ENCODE measurements around the gene FOXE1. TPM values are rescaled to one million over a fixed set of nuclear protein-coding genes. Genes with fewer than 3 reads are reported as not detected.
A peak's percentile ranks its signal among the peaks of the same experiment; 100 is the strongest.

FOXE1 gene
- total RNA-seq, 1 donor from 2014 or later, result 1.2 TPM

DNA sequence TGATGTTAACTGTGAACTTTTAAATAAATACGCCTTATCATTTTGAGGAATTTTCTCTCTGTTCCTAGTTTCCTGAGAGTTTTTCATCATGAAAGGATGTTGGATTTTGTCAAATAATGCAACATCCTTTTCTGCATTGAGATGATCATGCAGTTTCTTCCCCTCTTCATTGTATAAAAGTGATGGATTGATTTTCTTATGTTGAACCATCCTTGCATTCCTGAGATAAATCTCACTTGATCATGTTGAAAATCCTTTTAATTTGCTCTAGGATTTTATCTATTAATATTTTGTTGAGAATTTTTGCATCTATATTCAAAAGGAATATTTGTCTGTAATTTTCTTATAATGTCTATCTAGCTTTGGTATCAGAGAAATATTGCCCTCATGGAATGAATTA, 13.3 kb downstream of the FOXE1 start:
- no peak for DNase-seq (ENCODE audit: low spot score)

DNA sequence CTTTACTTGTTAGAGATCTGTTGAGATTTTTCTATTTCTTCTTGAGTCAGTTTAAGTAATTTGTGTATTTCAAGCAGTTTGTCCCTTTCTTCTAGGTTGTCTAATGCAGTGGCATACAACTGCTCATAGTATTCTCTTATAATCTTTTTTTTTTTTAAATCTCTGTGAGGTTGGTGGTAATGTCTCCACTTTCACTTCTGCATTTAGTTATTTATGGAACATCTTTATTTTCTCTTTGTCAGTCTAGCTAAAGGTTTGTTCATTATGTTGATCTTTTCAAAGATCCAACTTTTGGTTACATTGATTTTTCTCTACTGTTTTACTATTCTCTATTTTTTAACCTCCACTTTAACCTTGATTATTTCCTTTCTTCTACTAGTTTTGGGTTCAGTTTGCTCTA, 13.8 kb downstream of the FOXE1 start:
- DNase-seq (ENCODE audit: low spot score), result no peak

DNA sequence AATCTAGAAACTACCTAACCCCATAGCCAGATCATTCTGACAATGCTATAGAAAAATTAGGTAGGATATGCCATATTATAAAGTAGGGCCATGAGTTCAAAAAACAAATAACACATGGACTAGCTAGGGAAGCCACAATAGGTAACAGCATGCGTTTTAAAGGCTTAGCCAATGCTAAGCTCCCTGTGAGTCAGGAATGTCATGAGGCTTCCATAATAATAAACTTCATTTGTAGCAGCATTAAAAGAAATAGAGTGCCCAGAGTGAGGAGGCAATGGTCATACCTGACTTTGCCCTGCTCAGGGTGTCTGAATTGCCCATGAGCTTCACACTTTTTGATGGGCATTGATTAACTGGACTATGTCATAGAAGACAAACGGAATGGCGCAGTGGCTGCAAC, 15.8 kb downstream of the FOXE1 start:
- no peak for DNase-seq (ENCODE audit: low spot score)

DNA sequence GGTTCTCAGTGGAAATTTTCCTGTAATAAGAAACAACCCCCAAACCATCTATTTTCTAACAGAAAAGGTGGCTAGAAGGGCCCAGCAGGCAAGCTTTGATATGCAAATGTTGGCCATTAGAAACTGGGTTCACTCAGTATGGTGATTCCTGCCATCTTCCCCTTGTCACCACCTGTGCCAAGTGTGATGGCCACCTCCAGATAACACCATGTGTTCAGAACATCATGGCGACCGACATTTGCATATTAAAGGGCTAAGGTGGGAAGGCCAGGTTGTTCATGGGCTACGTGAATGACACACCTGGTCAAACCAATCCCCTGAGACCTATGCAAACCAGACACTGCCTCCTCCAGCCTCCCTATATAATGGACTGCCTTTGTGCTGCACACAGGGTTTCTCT, 20.4 kb downstream of the FOXE1 start:
- no peak for DNase-seq (ENCODE audit: low spot score)

GRCh38 chr9:97873882-97874281, 20.9 kb downstream of the FOXE1 start:
- no peak for DNase-seq (ENCODE audit: low spot score)

DNA sequence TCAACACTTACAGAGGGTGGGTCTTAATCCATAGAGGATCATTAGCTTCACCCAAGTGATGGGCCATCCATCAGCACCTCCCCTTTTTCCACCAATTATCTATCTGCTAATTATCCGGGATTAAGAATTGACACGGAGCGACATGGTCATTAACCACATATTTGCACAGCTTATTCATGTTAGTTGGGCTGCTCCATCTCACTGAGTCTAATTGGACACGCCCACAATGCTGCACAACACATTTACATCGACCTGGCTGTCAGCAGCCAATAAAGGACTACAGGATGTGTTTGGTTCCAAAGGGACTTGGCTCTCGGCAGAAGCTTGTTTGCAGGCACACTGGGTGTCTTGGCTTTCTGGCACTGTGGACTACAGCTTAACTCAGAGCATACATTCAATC, 21.6 kb downstream of the FOXE1 start:
- no peak for DNase-seq (ENCODE audit: low spot score)

GRCh38 chr9:97875111-97875510, 22.1 kb downstream of the FOXE1 start:
- DNase-seq (ENCODE audit: low spot score), result no peak

DNA sequence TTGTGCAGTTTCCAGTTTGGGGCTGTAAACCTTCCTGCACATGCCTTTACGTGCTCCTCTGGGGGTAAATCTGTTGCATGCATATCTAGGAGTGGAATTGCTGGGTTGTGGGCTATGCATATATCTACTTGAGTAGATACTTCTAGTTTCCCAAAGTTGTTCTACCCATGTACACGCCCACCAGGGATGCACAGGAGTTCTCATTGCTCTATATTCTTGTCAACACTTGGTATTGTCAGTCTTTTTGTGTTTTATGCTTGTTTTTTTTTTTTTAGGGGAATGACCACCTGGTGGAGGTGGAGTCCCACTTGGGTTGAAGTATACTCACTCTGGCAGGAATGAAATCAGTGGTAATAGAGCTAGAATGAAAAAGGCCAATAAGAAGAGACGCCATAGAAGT, 23.0 kb downstream of the FOXE1 start:
- no peak for DNase-seq (ENCODE audit: low spot score)

DNA sequence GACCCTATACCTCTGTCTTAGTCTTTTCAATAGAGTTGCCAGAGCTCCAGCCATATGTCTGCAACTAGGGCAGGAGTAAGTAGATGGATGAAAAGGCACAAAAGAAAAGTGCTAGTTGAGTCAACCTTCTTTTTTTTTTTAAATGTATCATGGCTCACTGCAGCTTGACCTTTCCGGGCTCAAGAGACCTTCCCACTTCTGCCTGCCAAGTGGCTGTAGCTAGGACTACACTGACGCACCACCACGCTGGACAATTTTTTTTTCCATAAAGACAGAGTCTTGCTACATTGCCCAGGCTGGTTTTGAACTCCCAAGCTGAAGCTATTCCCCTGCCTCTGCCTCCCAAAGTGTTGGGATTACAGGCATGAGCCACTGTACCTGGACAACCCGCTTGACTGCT, 27.3 kb downstream of the FOXE1 start:
- no peak for DNase-seq (ENCODE audit: low spot score)

DNA sequence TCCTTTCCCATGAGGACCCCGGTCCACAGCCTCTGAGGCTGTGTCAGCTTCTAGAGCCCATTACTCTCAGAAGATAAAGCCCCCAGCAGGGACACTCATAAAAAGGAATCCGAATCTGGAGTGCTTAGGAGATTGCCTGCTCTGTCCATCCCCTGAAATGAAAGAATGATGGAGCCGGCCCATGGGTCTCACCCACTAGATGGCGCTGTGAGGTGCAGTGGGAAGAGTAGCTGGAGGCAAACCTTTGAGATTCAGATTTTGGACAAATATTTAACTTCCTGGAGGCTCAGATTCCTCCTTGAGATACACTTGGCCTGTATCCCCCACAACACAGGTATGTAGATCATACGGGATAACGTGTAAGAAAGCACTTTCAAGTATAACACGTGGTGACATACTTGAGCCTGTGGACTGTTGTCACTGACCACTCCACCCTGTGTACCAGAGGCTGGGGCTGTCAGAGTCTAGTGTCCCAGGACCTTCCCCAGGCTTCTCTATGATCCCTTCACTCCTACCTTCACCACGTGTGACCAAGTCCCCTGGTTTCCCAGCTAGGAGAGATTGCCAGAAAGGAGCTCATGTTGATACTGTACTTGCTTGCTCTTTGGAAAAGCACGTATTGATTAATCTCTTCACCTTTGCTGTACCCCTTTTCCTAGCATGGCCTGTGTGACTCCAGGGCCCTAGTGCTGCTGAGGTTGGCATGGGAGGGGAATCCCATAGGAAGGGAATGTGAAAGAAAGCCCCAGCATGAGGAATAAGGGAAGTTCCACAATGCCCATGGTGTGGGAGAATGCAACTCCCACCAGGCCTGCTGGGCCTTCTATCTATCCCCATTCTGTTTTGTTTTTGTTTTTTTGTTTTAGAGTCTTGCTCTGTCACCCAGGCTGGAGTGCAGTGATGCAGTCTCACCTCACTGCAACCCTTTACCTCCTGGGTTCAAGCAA, 37.2 kb downstream of the FOXE1 start:
- no peak for DNase-seq (ENCODE audit: low spot score)

DNA sequence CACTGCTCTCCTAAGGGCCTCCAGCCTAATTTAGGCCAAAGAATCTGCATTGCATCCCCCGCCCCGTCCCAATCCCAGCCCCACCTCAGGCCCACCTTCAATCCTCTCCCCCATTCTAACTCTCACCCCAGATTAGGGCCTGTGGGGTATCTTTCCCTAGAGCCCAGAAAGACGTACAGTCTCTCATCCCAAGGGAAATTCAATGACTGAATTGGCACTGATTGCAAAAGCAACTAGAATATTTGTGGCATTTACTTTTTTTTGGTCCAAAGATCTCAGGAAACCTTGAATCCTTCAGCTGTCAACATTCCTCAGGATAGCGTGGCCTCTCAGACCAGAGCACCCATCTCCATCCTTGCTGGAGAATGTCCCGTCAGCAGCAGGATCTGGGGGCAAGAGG, 38.7 kb downstream of the FOXE1 start:
- DNase-seq (ENCODE audit: low spot score), result no peak

GRCh38 chr9:97892421-97892820, 39.4 kb downstream of the FOXE1 start:
- no peak for DNase-seq (ENCODE audit: low spot score)

DNA sequence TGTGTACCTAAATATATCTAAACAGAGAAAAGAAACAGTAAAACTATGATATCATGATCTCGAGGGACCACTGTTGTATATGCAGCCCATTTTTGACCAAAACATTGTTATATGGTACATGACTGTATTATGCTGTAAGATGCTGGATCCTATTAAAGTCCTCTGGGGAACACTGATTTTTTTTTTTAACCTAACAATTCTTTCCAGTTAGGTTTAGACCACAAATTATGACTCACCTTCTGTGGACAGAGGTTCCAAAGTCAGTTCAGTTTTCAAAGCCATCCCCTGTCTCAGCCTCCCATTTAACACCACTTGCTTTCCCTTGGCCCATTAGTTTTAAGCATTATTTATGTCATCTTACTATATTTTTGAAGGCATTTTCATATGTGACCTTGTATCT, 42.2 kb downstream of the FOXE1 start:
- DNase-seq (ENCODE audit: low spot score), result no peak

DNA sequence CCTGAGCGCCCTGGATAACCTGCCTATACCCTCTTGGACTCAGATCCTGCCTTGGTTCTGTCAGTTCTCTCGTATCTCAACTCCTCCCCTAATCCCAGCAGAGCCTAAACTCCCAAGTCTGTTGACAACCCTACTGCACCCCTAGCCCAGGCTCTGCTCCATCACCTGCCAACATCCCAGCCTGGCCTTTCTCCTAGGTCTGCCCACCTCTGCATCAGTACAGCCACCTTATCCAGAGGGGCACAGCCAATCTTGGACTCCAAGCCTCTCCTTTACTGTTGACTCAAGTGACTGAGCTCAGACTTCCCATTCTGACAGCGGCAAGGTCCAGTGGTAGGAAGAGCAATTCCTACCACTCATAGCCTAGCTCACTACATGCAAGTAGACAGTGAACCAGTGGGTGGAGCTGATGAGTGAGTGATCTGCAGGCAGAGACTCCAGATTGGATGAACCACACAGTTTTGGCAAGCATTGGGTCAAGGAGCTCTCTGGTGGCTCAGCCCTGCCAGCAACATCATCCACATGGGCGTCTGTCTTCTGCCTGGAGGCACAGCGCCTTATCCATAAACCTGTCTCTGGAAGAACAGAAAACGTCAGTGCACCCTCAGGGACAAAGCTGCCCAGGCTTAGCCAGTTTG, 42.8 kb downstream of the FOXE1 start:
- DNase-seq (ENCODE audit: low spot score), result no peak

DNA sequence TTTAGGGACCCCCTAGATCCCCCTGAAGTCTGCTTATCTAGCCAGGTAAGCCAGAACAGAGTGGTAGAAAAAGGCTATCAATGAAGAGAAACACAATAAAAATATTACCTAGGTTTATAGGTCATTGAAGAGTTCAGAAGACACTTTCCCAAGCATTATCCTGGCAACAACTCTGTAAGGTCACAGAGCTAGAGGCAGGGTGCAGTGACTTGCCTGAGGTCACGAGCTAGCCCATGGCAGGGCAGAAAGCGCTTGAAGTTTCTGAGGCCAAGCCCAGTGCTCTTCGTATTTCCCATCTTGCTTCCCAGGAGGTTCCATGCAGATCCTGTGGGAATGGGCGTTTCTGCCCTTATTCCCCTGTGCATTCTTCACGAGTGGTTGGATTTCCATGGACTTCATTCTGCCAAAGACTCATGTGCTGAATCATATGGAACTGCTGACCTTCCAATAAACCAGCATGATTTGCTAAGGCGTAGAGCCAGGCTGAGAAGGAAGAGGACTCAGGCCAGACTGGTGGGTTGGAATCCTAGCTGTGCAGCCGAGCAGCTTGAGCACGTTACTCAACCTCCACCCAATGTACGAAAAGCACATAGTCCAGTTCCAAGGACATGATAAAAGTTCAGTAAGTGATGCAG, 47.2 kb downstream of the FOXE1 start:
- DNase-seq (ENCODE audit: low spot score), result no peak

DNA sequence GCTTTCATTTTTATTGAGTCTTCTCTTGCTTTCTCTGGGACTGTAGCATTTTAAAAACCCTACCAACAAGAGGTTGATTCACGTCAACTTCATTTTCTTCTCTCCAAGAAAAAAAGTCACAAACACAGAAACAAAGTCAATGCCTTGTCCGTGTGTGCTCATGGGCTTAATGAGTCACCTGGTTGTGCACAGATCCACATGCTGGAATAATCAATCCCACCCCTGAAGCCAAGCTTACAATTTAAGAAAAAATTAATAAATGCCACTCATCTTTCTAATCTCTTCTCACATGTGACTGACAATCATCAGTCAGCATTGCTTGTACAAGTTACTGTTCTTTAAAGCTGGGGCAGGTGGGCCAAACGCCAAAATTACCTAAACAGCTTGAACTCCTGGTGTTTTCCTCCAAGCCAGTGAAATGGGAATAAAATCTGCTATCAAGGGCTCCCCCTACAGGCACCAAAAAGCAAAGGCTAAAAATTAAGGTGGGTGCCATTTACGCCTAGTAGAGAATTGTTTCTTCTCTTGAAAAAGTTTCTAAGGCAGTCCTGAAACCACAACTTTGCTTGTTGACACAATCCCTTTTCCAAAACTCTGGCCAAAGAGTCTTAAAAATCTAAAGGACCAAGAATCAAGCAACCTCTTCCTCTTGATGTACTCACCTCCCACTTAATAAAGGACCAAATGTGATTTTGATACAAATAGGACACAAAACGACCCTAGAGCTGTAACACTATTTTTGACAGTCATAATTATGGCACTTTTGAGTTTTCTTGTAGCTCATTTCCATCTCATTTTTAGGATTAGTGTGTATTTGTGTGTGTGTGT, 47.9 kb downstream of the FOXE1 start:
- DNase-seq (ENCODE audit: low spot score), result peak; percentile 42

- DNase-seq (ENCODE audit: low spot score), result no peak
These were observed 50.2 kb downstream of the FOXE1 start for GRCh38 chr9:97903177-97903576.

- DNase-seq (ENCODE audit: low spot score), result no peak
These were observed 51.7 kb downstream of the FOXE1 start for GRCh38 chr9:97904725-97905124.

DNA sequence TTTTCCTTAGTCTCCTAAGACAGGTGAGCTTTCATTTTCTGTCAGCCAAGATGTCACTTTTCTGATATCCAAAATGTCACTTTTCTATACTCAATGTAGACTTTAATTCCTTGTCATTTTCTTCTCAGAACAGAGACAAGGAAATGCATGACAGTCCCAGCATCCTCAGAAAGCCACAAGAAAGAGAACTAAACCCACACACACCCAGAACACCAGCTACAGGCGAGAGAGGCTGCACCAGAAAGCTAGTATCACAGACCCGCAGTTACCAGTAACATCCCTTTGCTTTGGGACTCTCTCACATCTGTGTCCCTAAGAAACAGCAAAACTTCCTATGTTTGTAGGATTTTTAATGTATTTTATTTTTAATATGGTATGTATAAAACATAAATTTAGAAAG, 52.2 kb downstream of the FOXE1 start:
- no peak for DNase-seq (ENCODE audit: low spot score)

All from umbilical cord (tissue), 2 donors.